Pancreas (tissue), 10 donors: ENCODE results near the gene TCF7L1. TPM values are rescaled to one million over a fixed set of nuclear protein-coding genes. Genes with fewer than 3 reads are reported as not detected.
A peak's percentile ranks its signal among the peaks of the same experiment; 100 is the strongest.

Experiments
- ATAC-seq, 4 donors: fragments of 200-7000 bp; cut with Tn5 transposase; one replicate each; pipeline versions ENCODE4 v1.8.0 to v1.9.1; 2020; ENCODE audit warnings: mild to moderate bottlenecking in 4 of 4, moderate library complexity in 4 of 4
- DNase-seq, 6 donors: peaks; one replicate each; pipeline ENCODE4 v3.0.0-alpha.2; 2020
- FAIRE-seq: peaks from 2 replicates; lab custom pipeline; 2012; peaks lifted over from hg19 to GRCh38; lab: Jason Lieb, UNC
- H3K27ac ChIP-seq, 4 donors: fragments of 200-600 bp; sonication (generic); 1 replicate in 3 of 4; 2 replicates in 1 of 4; pipeline versions ENCODE4 v1.5.0 to v1.8.0; 2020
- H3K27me3 ChIP-seq, 4 donors: fragments of 200-600 bp; one replicate each; pipeline ENCODE4 v1.8.0; 2021
- H3K36me3 ChIP-seq, 3 donors: fragments of 200-600 bp; sonication (generic) in 1 of 3; one replicate each; pipeline versions ENCODE4 v1.5.0 to v1.8.0; 2020 to 2021
- H3K4me1 ChIP-seq, 3 donors: fragments of 200-600 bp; one replicate each; pipeline ENCODE4 v1.8.0; 2021
- H3K4me3 ChIP-seq, 4 donors: fragments of 200-600 bp; sonication (generic) in 2 of 4; one replicate each; pipeline versions ENCODE4 v1.5.0 to v1.8.0; 2020 to 2021
- H3K9me3 ChIP-seq, 4 donors: fragments of 200-600 bp; one replicate each; pipeline ENCODE4 v1.8.0; 2021
- CTCF ChIP-seq, 4 donors: fragments of 200-600 bp; sonication (generic) in 3 of 4; IDR thresholded peaks; one replicate each; pipeline versions ENCODE4 v1.5.0 to v1.8.0; 2021; ENCODE audit warnings: antibody characterized with exemption in 4 of 4
- WGBS, 2 donors: extraction: QIAGEN DNeasy Blood & Tissue Kit; methylation state at CpG; one replicate each; pipeline ENCODE4 v1.1.7; 2013; 5-methylcytosine and 5-hydroxymethylcytosine counted together
- intact Hi-C, 3 donors: fragments of 100-400 bp; cut with DNase I; formaldehyde crosslinking; loops; one replicate each; pipeline versions ENCODE4 v1.11.1 to v1.14.2; 2022
- polyA plus RNA-seq, 2 donors: library from polyadenylated mRNA; stranded (reverse); fragments of 200-250 nt; gene quantifications; one replicate each; pipeline ENCODE4 v1.2.3, GENCODE V29; 2013
- total RNA-seq, 6 donors: library from RNA; stranded (reverse); fragmentation: NEBNext Ultra II Directional in 4 of 6; extraction: Animal tissue kit (Norgen Biotek cat#: 25700) in 4 of 6; gene quantifications; one replicate each; pipeline versions ENCODE4 v1.2.1 to v1.2.4, GENCODE V29; 2021 to 2023
- donor health status: healthy with polysubstance abuse.
- donor health status: DM: no; HTN: no; CAD: no; lungs with moderate emphysema.
- donor health status: DM: no; HTN: no; CAD: no.
- donor health status: control.
- donor health status: control.
- donor health status: Bipolar disorder and iron deficiency.
- donor health status: DM: yes; HTN: yes; CAD: no.
- donor health status: DM: no; HTN: no; CAD: no.
- donor health status: DM: no; HTN: no; CAD: no.
- donor health status: DM: yes; HTN: yes; CAD: no.

Gene TCF7L1
- total and polyA plus RNA-seq, 8 donors = 1.1 to 4.0 (median 1.8) TPM

DNA sequence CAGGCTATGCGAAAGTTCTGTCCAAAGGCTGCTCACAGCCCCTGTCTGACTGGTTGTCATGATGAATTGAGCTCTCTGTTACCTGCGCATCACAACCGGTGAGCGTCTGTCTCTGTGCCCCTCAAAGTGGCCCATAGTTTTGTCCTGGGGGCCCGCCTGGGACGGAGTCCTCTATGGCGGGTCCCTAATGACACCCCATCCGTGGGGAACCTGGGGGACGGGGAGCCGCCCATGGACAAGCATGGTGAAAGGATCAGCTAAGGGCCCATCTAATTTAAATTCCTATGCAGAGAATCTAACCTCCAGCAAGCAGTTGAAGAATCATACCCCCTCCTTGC, 221.8 kb downstream of the TCF7L1 start:
- H3K27me3 ChIP-seq = no peaks in the 10 kb centered on the region
- peaks cover 0 to 4% (median 0%) of the 10 kb centered on the region in 4 donors for H3K9me3 ChIP-seq
- ATAC-seq (no peak), FAIRE-seq (no peak), DNase-seq (no peak)
- peak overlapping the region; percentile 70 to 92 (median 78) for H3K4me3 ChIP-seq
- TF ChIP-seq CTCF (IDR thresholded peaks at IDR 0.05) = no peak
- H3K4me1 ChIP-seq = peaks cover 3 to 9% (median 5%) of the 10 kb centered on the region in 3 donors
- peak overlapping the region in 3 of 4 donors; percentile 67 to 73 (median 68) for H3K27ac ChIP-seq
- 3 to 9% methylated on average over 10 of the region's 10 CpGs for WGBS, 2 donors
- intact Hi-C loops = no loop called here
- H3K36me3 ChIP-seq = peaks cover 0 to 11% (median 0%) of the 10 kb centered on the region in 3 donors

- H3K27me3 ChIP-seq = no peaks in the 10 kb centered on the region
- DNase-seq (peak in 2 of 6 donors; percentile 29 to 50), ATAC-seq (no peak), FAIRE-seq (no peak)
- H3K9me3 ChIP-seq = peaks cover 0 to 4% (median 0%) of the 10 kb centered on the region in 4 donors
- H3K4me1 ChIP-seq = peaks cover 3 to 9% (median 5%) of the 10 kb centered on the region in 3 donors
- TF ChIP-seq CTCF (IDR thresholded peaks at IDR 0.05) = no peak
- intact Hi-C loops = no loop called here
- peaks cover 0 to 7% (median 0%) of the 10 kb centered on the region in 3 donors for H3K36me3 ChIP-seq
- H3K4me3 ChIP-seq = peak overlapping the region in 3 of 4 donors; percentile 70 to 92 (median 80)
- H3K27ac ChIP-seq = no peak overlapping the region
- WGBS, 2 donors = 70 to 73% methylated on average over 3 of the region's 3 CpGs
Observed at GRCh38 chr2:85355521-85355920, 222.3 kb downstream of the TCF7L1 start.

- Histone ChIP-seq H3K9me3 (peaks cover 0 to 4% (median 0%) of the 10 kb centered on the region in 4 donors), H3K27me3 (no peaks in the 10 kb centered on the region), H3K4me3 (no peak overlapping the region), H3K36me3 (peaks cover 0 to under 1% (median 0%) of the 10 kb centered on the region in 3 donors), H3K27ac (no peak overlapping the region), H3K4me1 (peaks cover 3 to 9% (median 5%) of the 10 kb centered on the region in 3 donors)
- intact Hi-C loops = no loop called here
- no peak for FAIRE-seq
- WGBS, 2 donors = 69 to 90% methylated on average over 2 of the region's 2 CpGs
- TF ChIP-seq CTCF (IDR thresholded peaks at IDR 0.05) = no peak
- no peak for DNase-seq
- no peak for ATAC-seq
Observed at GRCh38 chr2:85356186-85356585, 223.0 kb downstream of the TCF7L1 start.

DNA sequence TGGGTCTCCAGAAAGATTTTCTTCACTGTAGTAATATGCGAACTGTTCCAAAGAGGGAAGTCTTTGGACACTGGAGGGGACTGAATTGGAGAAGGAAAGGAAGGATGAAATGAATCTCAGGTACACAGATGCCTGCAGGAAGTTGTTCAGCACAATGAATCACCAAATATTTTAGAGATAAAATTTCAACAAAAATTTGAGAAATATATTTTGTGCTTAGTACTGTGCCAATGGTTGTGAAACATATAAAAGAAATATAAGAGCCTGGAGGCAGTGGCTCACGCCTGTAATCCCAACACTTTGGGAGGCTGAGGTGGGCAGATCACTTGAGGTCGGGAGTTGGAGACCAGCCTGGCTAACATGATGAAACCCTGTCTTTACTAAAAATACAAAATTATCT, 224.5 kb downstream of the TCF7L1 start:
- no peak overlapping the region for H3K27ac ChIP-seq
- DNase-seq = no peak
- H3K9me3 ChIP-seq = peaks cover 0 to 4% (median 0%) of the 10 kb centered on the region in 4 donors
- no peak for FAIRE-seq
- peaks cover 2 to 8% (median 5%) of the 10 kb centered on the region in 3 donors for H3K4me1 ChIP-seq
- peaks cover 0 to under 1% (median 0%) of the 10 kb centered on the region in 3 donors for H3K36me3 ChIP-seq
- H3K27me3 ChIP-seq = no peaks in the 10 kb centered on the region
- 89 to 94% methylated on average over 3 of the region's 3 CpGs for WGBS, 2 donors
- no peak for ATAC-seq
- H3K4me3 ChIP-seq = no peak overlapping the region
- TF ChIP-seq CTCF (IDR thresholded peaks at IDR 0.05) = no peak
- intact Hi-C loops = no loop called here

Other genes starting within 250 kb of the TCF7L1 start
- 100 to 1,000 TPM; 134 to 700 (median 213) TPM for gene TMSB10, start 227.7 kb upstream of the TCF7L1 start, total RNA-seq
- 1,000 to 10,000 TPM in 1 of 2 donors, 100 to 1,000 TPM in 1; 585 to 1,099 TPM for gene TMSB10, start 227.7 kb upstream of the TCF7L1 start, polyA plus RNA-seq
- gene KCMF1, start 162.2 kb upstream of the TCF7L1 start, total RNA-seq = 100 to 1,000 TPM in 1 of 6 donors, 10 to 100 TPM in 5; 58.1 to 102 (median 82.3) TPM
- gene KCMF1, start 162.2 kb upstream of the TCF7L1 start, polyA plus RNA-seq = 10 to 100 TPM in 1 of 2 donors, 1 to 10 TPM in 1; 9.9 to 31.1 TPM
- 10 to 100 TPM; 33.1 to 74.7 (median 43.1) TPM for gene TGOLN2, start 194.6 kb downstream of the TCF7L1 start, total RNA-seq
- gene TGOLN2, start 194.6 kb downstream of the TCF7L1 start, polyA plus RNA-seq = 10 to 100 TPM; 17.7 to 33.7 TPM
- gene RETSAT, start 221.1 kb downstream of the TCF7L1 start, total RNA-seq = 10 to 100 TPM; 24.9 to 48.3 (median 35.0) TPM
- 10 to 100 TPM; 20.7 to 22.1 TPM for gene RETSAT, start 221.1 kb downstream of the TCF7L1 start, polyA plus RNA-seq
- gene ELMOD3, start 221.4 kb downstream of the TCF7L1 start, total RNA-seq = 10 to 100 TPM in 1 of 6 donors, 1 to 10 TPM in 5; 3.9 to 10.5 (median 6.6) TPM
- gene ELMOD3, start 221.4 kb downstream of the TCF7L1 start, polyA plus RNA-seq = 10 to 100 TPM; 21.1 to 22.9 TPM